ENCODE data around the gene PDCD7. TPM values are rescaled to one million over a fixed set of nuclear protein-coding genes. Genes with fewer than 3 reads are reported as not detected.
A peak's percentile ranks its signal among the peaks of the same experiment; 100 is the strongest.

The PDCD7 gene
- total and polyA plus RNA-seq, 2 of the 13 experiments (the other 11 are each of a cell fraction or from before 2014, with no cell fraction given) = 10.1 to 14.7 TPM

- TF ChIP-seq ZNF687 (CRISPR knock-in tag; IDR thresholded peaks at IDR 0.05) = peak; percentile 78
- TF ChIP-seq IRF2 (CRISPR knock-in tag; IDR thresholded peaks at IDR 0.05) = 0 out of 2 replicates have a peak, but pooled peaks have one; percentile 15
- no peak for TF ChIP-seq ETV6 (CRISPR knock-in tag; conservative IDR thresholded peaks at IDR 0.05)
- TF ChIP-seq SRSF4 (IDR thresholded peaks at IDR 0.05; ENCODE audit: low read depth, low read length, poor library complexity, severe bottlenecking) = no peak
- TF ChIP-seq ZMYM4 (CRISPR knock-in tag; IDR thresholded peaks at IDR 0.05) = no peak
- no peak for TF ChIP-seq RAD21 (CRISPR knock-in tag; IDR thresholded peaks at IDR 0.05)
- TF ChIP-seq EP300 (IDR thresholded peaks at IDR 0.05; ENCODE audit: low read depth in 2 of 2, low read length in 2 of 2) = no peak
- TF ChIP-seq EP300 (CRISPR knock-in tag; IDR thresholded peaks at IDR 0.05; ENCODE audit: borderline replicate concordance) = 0 out of 2 replicates have a peak, but pooled peaks have one; percentile 11
- no peak for TF ChIP-seq CHD4 (IDR thresholded peaks at IDR 0.05; ENCODE audit: borderline replicate concordance, low read length)
- no peak for TF ChIP-seq ZNF335 (CRISPR knock-in tag; IDR thresholded peaks at IDR 0.05)
- peak; percentile 75 for TF ChIP-seq EEA1 (CRISPR knock-in tag; IDR thresholded peaks at IDR 0.05; ENCODE audit: borderline replicate concordance)
- 0 out of 2 replicates have a peak, but pooled peaks have one; percentile 16 for TF ChIP-seq CSRNP1 (CRISPR knock-in tag; IDR thresholded peaks at IDR 0.05)
- 0 out of 2 replicates have a peak, but pooled peaks have one; percentile 21 for TF ChIP-seq THAP11 (CRISPR knock-in tag; IDR thresholded peaks at IDR 0.05)
- TF ChIP-seq YY1 (IDR thresholded peaks at IDR 0.05; ENCODE audit: insufficient read depth, insufficient replicate concordance, low read depth, low read length) = no peak
- no peak for TF ChIP-seq TCF12 (IDR thresholded peaks at IDR 0.05)
- peak; percentile 29; the same call in 1 of the 2 replicates for TF ChIP-seq TCF12 (CRISPR knock-in tag; IDR thresholded peaks at IDR 0.05)
- TF ChIP-seq MXD1 (CRISPR knock-in tag; IDR thresholded peaks at IDR 0.05) = peak; percentile 25; the same call in 1 of the 2 replicates
- TF ChIP-seq ZNF761 (CRISPR knock-in tag; conservative IDR thresholded peaks at IDR 0.05) = 0 out of 2 replicates have a peak, but pooled peaks have one; percentile 24
- peak; percentile 43; the same call in 1 of the 2 replicates for TF ChIP-seq ZNF768 (CRISPR knock-in tag; IDR thresholded peaks at IDR 0.05)
- peak; percentile 86 for TF ChIP-seq CHD2 (IDR thresholded peaks at IDR 0.05; ENCODE audit: low read depth, low read length)
- no peak for TF ChIP-seq MTERF4 (CRISPR knock-in tag; IDR thresholded peaks at IDR 0.05)
- peak; percentile 81 for TF ChIP-seq AGO2 (optimal IDR thresholded peaks at IDR 0.05; ENCODE audit: low read depth, low read length)
Measured at GRCh38 chr15:65132878-65133547, 595 bp downstream of the PDCD7 start (continued).

Data from HepG2 (cell line).